ENCODE data around the gene BID. TPM values are rescaled to one million over a fixed set of nuclear protein-coding genes. Genes with fewer than 3 reads are reported as not detected.
"Not testable (repeated sequence)": the region's sequence is repeated elsewhere in the genome, so short reads cannot be mapped to it uniquely, and the experiment has no call there.

The BID gene
- total and polyA plus RNA-seq, 2 of the 4 experiments (the other 2 are of a cell fraction): 69.5 to 240 TPM

- H3K4me2 ChIP-seq (ENCODE audit: low read depth, low read length); H3K23ac ChIP-seq (ENCODE audit: low read depth, low read length); H3K36me3 ChIP-seq (ENCODE audit: control insufficient read depth, insufficient read depth, low read length); dilution Hi-C loops (cut with HindIII; ENCODE audit: low sequenced_read_pairs, unreplicated experiment); H3K4me1 ChIP-seq (ENCODE audit: control insufficient read depth, insufficient read depth, low read length); H4K5ac ChIP-seq (ENCODE audit: low read depth, low read length); H3K9me1 ChIP-seq (ENCODE audit: insufficient read depth, low read length); ATAC-seq (ENCODE audit: low read depth); H3K27me3 ChIP-seq (ENCODE audit: control insufficient read depth, insufficient read depth, low read length); H2BK20ac ChIP-seq (ENCODE audit: low read depth, low read length); POLR2A ChIA-PET (ENCODE audit: unreplicated experiment); H3K9me3 ChIP-seq (ENCODE audit: control insufficient read depth, insufficient read depth, low read length); H2AK9ac ChIP-seq (replicated peaks; ENCODE audit: low read depth, low read length, poor library complexity); H3K18ac ChIP-seq (ENCODE audit: low read depth, low read length); H2AK5ac ChIP-seq (ENCODE audit: low read depth, low read length); CTCF ChIA-PET; BruUV-seq (replicated peaks); H2BK120ac ChIP-seq (ENCODE audit: low read depth, low read length); H3K56ac ChIP-seq (ENCODE audit: extremely low read depth, insufficient read depth, low read length); in situ Hi-C loops (cut with MboI; ENCODE audit: low sequenced_read_pairs); DNase-seq; H3K4me3 ChIP-seq (ENCODE audit: insufficient read depth, low read depth, low read length); H3K9ac ChIP-seq (ENCODE audit: low read depth, low read length); H3K27ac ChIP-seq (ENCODE audit: insufficient read depth, low read length); H2BK5ac ChIP-seq (ENCODE audit: low read depth, low read length, poor library complexity, severe bottlenecking); H3K4ac ChIP-seq (ENCODE audit: low read depth, low read length); H2AFZ ChIP-seq (replicated peaks; ENCODE audit: low read length, poor library complexity); H4K91ac ChIP-seq (ENCODE audit: insufficient read depth, low read depth, low read length); intact Hi-C loops (cut with micrococcal nuclease); H4K20me1 ChIP-seq (ENCODE audit: insufficient read depth, low read length); H4K8ac ChIP-seq (ENCODE audit: low read depth in 2 of 2, low read length in 2 of 2); H2BK15ac ChIP-seq (ENCODE audit: low read depth, low read length); H3K14ac ChIP-seq (replicated peaks; ENCODE audit: low read depth, low read length): not testable (repeated sequence)
- peaks cover 15 to 35% of the 10 kb centered on the region in 2 experiments for H3K79me1 ChIP-seq (ENCODE audit: low read depth in 1 of 2, low read length in 2 of 2)
- WGBS, 2 experiments (ENCODE audit: extremely low coverage in 2 of 2, insufficient read length in 1 of 2): 96% methylated on average over 5 of the region's 10 CpGs; no CpG with 5 or more reads in 1 of the 2 experiments
Observed at GRCh38 chr22:17697196-17697595, 77.1 kb downstream of the BID start.
